SU-DHL-6 (cell line): Measurements from ENCODE around the gene WDR44.

ENCODE experiments used
- CTCF ChIP-seq: fragments of 200-600 bp; sonication (generic); IDR thresholded peaks from one replicate; pipeline ENCODE4 v1.5.1; 2017; ENCODE audit warnings: antibody characterized with exemption, mild to moderate bottlenecking, low read length, moderate library complexity; ENCODE audit not compliant: insufficient read depth, poor library complexity, severe bottlenecking
- EZH2phosphoT487 ChIP-seq: fragments of 200-600 bp; sonication (generic), shearing (Covaris generic); conservative IDR thresholded peaks from 2 replicates; pipeline ENCODE4 v1.6.1; 2018; ENCODE audit warnings: mild to moderate bottlenecking, antibody characterized with exemption, low read length, moderate library complexity, mixed read lengths

DNA sequence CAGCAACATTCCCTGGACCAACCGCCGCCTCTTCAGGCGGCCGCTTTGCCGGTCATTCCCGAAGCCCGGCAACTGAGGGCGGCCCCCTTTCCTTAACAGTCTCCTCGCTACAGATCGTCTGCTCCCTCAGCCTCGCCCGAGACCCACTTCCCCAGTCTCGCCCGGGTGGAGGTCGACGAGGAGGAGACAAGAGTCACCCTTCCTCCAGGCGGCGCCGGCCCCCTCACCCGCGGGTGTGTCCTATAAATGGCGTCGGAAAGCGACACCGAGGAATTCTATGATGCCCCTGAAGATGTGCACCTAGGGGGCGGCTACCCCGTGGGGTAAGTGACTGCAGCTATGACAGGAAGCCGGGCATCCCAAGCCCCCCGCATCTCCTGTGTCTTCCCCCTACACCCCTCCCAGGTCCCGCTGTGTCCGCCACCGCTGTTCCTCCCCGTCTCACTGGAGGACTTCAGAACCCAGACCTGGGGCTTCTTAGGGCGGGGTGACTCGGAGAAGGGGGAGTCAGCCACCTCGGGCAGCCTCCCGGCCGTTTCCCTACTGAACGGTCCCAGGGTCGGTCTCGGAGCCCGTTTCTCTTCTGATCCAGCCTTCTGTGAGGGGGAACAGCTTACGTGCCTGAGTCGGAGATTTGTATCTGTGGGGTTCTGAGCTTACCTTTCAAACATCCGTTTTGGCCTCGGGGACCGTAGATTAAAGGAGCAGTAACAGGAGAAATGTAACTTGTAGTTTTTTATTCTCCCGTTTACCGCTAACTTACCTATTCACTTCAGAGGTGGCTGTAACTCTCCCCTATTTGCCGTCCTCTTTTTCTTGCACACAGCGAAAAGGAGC, 570 bp downstream of the WDR44 start:
- TF ChIP-seq EZH2phosphoT487 (no peak), CTCF (no peak)
